NCI-H1417 treated with DMSO at 0.1 percent for 48 hours (cell line): ENCODE data around the gene SH2D6.
"Not testable (repeated sequence)": the region's sequence is repeated elsewhere in the genome, so short reads cannot be mapped to it uniquely, and the experiment has no call there.

ENCODE experiments used
- DNase-seq: peaks from one replicate; lab custom pipeline; 2025; lab: John Stamatoyannopoulos, UW

The SH2D6 gene

GRCh38 chr2:85418132-85419008 lies at the start of gene SH2D6:
TSS of gene SH2D6 (plus strand) at chr2:85418714. CDS start at chr2:85429466, 10,752 bp downstream.
- no peak for DNase-seq

GRCh38 chr2:85368921-85369320 lies 49.6 kb upstream of the SH2D6 start:
- no peak for DNase-seq

- DNase-seq = no peak
Observed at GRCh38 chr2:85369500-85369899, 49.0 kb upstream of the SH2D6 start.

- DNase-seq = no peak
Observed at GRCh38 chr2:85371045-85371444, 47.5 kb upstream of the SH2D6 start.

- no peak for DNase-seq
Observed at GRCh38 chr2:85376291-85377065, 42.0 kb upstream of the SH2D6 start.

GRCh38 chr2:85377083-85377482 lies 41.4 kb upstream of the SH2D6 start:
- no peak for DNase-seq

- no peak for DNase-seq
Observed at GRCh38 chr2:85378257-85378656, 40.3 kb upstream of the SH2D6 start.

GRCh38 chr2:85380048-85380447 lies 38.5 kb upstream of the SH2D6 start:
- DNase-seq = no peak

- DNase-seq = not testable (repeated sequence)
Observed at GRCh38 chr2:85383151-85383550, 35.4 kb upstream of the SH2D6 start.

GRCh38 chr2:85383850-85384249 lies 34.7 kb upstream of the SH2D6 start:
- no peak for DNase-seq

GRCh38 chr2:85385746-85386145 lies 32.8 kb upstream of the SH2D6 start:
- no peak for DNase-seq

- no peak for DNase-seq
Observed at GRCh38 chr2:85387754-85388153, 30.8 kb upstream of the SH2D6 start.

- no peak for DNase-seq
Observed at GRCh38 chr2:85388878-85389538, 29.5 kb upstream of the SH2D6 start.

- DNase-seq = no peak
Observed at GRCh38 chr2:85390941-85391669, 27.4 kb upstream of the SH2D6 start.

- DNase-seq = no peak
Observed at GRCh38 chr2:85393836-85394235, 24.7 kb upstream of the SH2D6 start.

- no peak for DNase-seq
Observed at GRCh38 chr2:85394261-85394681, 24.2 kb upstream of the SH2D6 start.

- DNase-seq = no peak
Observed at GRCh38 chr2:85394976-85395375, 23.5 kb upstream of the SH2D6 start.

GRCh38 chr2:85395912-85396475 lies 22.5 kb upstream of the SH2D6 start:
- DNase-seq = no peak

GRCh38 chr2:85396531-85397470 lies 21.7 kb upstream of the SH2D6 start:
- DNase-seq = no peak

- DNase-seq = no peak
Observed at GRCh38 chr2:85397925-85398331, 20.6 kb upstream of the SH2D6 start.
